ENCODE results near the gene SIAH2. TPM values are rescaled to one million over a fixed set of nuclear protein-coding genes. Genes with fewer than 3 reads are reported as not detected.

SIAH2 gene
- total RNA-seq, 2 experiments from 2014 or later: 67.1 to 68.8 TPM

GRCh38 chr3:150770681-150771080 lies 7.7 kb upstream of the SIAH2 start:
- no peak for DNase-seq
- Mint-ChIP-seq H3K4me3 (no peak overlapping the region), H3K9me3 (no peaks in the 10 kb centered on the region), H3K27me3 (ENCODE audit: low read depth) (no peaks in the 10 kb centered on the region), H3K36me3 (ENCODE audit: low read depth) (no peaks in the 10 kb centered on the region), H3K4me1 (ENCODE audit: low read depth) (peaks cover 22% of the 10 kb centered on the region), H3K27ac (no peak overlapping the region)
- CTCF ChIA-PET: interaction anchor here (10.4 kb wide), 1 partner anchor 16 kb away, joined by 89 read pairs; no protein-coding TSS in a partner anchor
- intact Hi-C loops (cut with micrococcal nuclease): no loop called here

GRCh38 chr3:150766742-150767141 lies 3.8 kb upstream of the SIAH2 start:
- intact Hi-C loops (cut with micrococcal nuclease): loop anchor here (10.0 kb wide), 2 partner anchors 508 to 538 kb away; partner anchors contain the start of gene P2RY14
- Mint-ChIP-seq H3K4me3 (no peak overlapping the region), H3K27me3 (ENCODE audit: low read depth) (no peaks in the 10 kb centered on the region), H3K4me1 (ENCODE audit: low read depth) (peaks cover 35% of the 10 kb centered on the region), H3K9me3 (no peaks in the 10 kb centered on the region), H3K36me3 (ENCODE audit: low read depth) (peaks cover 10% of the 10 kb centered on the region), H3K27ac (peak overlapping the region; percentile 100)
- CTCF ChIA-PET: interaction anchor here (0.5 to 10.4 kb wide), 8 partner anchors 9 to 435 kb away, joined by 3 to 89 read pairs (median 6); no protein-coding TSS in a partner anchor
- DNase-seq: no peak

GRCh38 chr3:150765949-150766720 lies 3.2 kb upstream of the SIAH2 start:
- Mint-ChIP-seq H3K9me3 (no peaks in the 10 kb centered on the region), H3K27ac (peak overlapping the region; percentile 100), H3K4me3 (peak overlapping the region; percentile 50), H3K36me3 (ENCODE audit: low read depth) (peaks cover 16% of the 10 kb centered on the region), H3K27me3 (ENCODE audit: low read depth) (no peaks in the 10 kb centered on the region), H3K4me1 (ENCODE audit: low read depth) (peaks cover 35% of the 10 kb centered on the region)
- CTCF ChIA-PET: interaction anchor here (0.5 to 10.4 kb wide), 7 partner anchors 10 to 98 kb away, joined by 3 to 89 read pairs (median 7); no protein-coding TSS in a partner anchor
- intact Hi-C loops (cut with micrococcal nuclease): loop anchor here (10.0 kb wide), 2 partner anchors 509 to 539 kb away; partner anchors contain the start of gene P2RY14
- DNase-seq: peak; percentile 46

- Mint-ChIP-seq H3K27me3 (ENCODE audit: low read depth) (no peaks in the 10 kb centered on the region), H3K4me1 (ENCODE audit: low read depth) (peaks cover 35% of the 10 kb centered on the region), H3K9me3 (no peaks in the 10 kb centered on the region), H3K27ac (peak overlapping the region; percentile 100), H3K36me3 (ENCODE audit: low read depth) (peaks cover 27% of the 10 kb centered on the region), H3K4me3 (peak overlapping the region; percentile 99)
- intact Hi-C loops (cut with micrococcal nuclease): loop anchor here (5.0 to 10.0 kb wide), 4 partner anchors 510 to 1502 kb away; partner anchors contain the start of genes MBNL1 and P2RY14
- DNase-seq: no peak
- CTCF ChIA-PET: interaction anchor here (0.8 to 10.4 kb wide), 8 partner anchors 14 to 100 kb away, joined by 3 to 89 read pairs (median 8); no protein-coding TSS in a partner anchor
Observed at GRCh38 chr3:150764967-150765366, 2.0 kb upstream of the SIAH2 start.

- no peak for DNase-seq
- H3K36me3 Mint-ChIP-seq (ENCODE audit: low read depth): peaks cover 31% of the 10 kb centered on the region
- H3K4me3 Mint-ChIP-seq: peak overlapping the region; percentile 99
- intact Hi-C loops (cut with micrococcal nuclease): loop anchor here (5.0 to 10.0 kb wide), 4 partner anchors 510 to 1503 kb away; partner anchors contain the start of genes MBNL1 and P2RY14
- peak overlapping the region; percentile 100 for H3K27ac Mint-ChIP-seq
- no peaks in the 10 kb centered on the region for H3K9me3 Mint-ChIP-seq
- H3K4me1 Mint-ChIP-seq (ENCODE audit: low read depth): peaks cover 37% of the 10 kb centered on the region
- no peaks in the 10 kb centered on the region for H3K27me3 Mint-ChIP-seq (ENCODE audit: low read depth)
- CTCF ChIA-PET: interaction anchor here (0.8 to 10.4 kb wide), 10 partner anchors 9 to 100 kb away, joined by 3 to 89 read pairs (median 5); no protein-coding TSS in a partner anchor
Observed at GRCh38 chr3:150764566-150764965, 1.6 kb upstream of the SIAH2 start.

- no peaks in the 10 kb centered on the region for H3K27me3 Mint-ChIP-seq (ENCODE audit: low read depth)
- H3K4me1 Mint-ChIP-seq (ENCODE audit: low read depth): peaks cover 43% of the 10 kb centered on the region
- peaks cover 37% of the 10 kb centered on the region for H3K36me3 Mint-ChIP-seq (ENCODE audit: low read depth)
- CTCF ChIA-PET: interaction anchor here (0.7 to 10.4 kb wide), 15 partner anchors 10 to 462 kb away, joined by 3 to 89 read pairs (median 3); partner anchors contain the start of gene ERICH6
- intact Hi-C loops (cut with micrococcal nuclease): loop anchor here (1.0 to 10.0 kb wide), 10 partner anchors 43 to 1503 kb away; partner anchors contain the start of genes EIF2A, ERICH6, MBNL1 and P2RY14
- H3K27ac Mint-ChIP-seq: peak overlapping the region; percentile 100
- H3K4me3 Mint-ChIP-seq: peak overlapping the region; percentile 99
- DNase-seq: peak; percentile 58
- H3K9me3 Mint-ChIP-seq: no peaks in the 10 kb centered on the region
Observed at GRCh38 chr3:150763841-150764483, 993 bp upstream of the SIAH2 start.

GRCh38 chr3:150762662-150763121 lies 277 bp downstream of the SIAH2 start:
- H3K9me3 Mint-ChIP-seq: no peaks in the 10 kb centered on the region
- no peaks in the 10 kb centered on the region for H3K27me3 Mint-ChIP-seq (ENCODE audit: low read depth)
- DNase-seq: no peak
- CTCF ChIA-PET: interaction anchor here (0.6 to 10.4 kb wide), 6 partner anchors 24 to 326 kb away, joined by 3 to 89 read pairs (median 7); no protein-coding TSS in a partner anchor
- intact Hi-C loops (cut with micrococcal nuclease): loop anchor here (1.0 to 10.0 kb wide), 10 partner anchors 41 to 1505 kb away; partner anchors contain the start of genes EIF2A, ERICH6, MBNL1 and P2RY14
- peak overlapping the region; percentile 99 for H3K4me3 Mint-ChIP-seq
- peaks cover 50% of the 10 kb centered on the region for H3K4me1 Mint-ChIP-seq (ENCODE audit: low read depth)
- peak overlapping the region; percentile 99 for H3K27ac Mint-ChIP-seq
- peaks cover 46% of the 10 kb centered on the region for H3K36me3 Mint-ChIP-seq (ENCODE audit: low read depth)

GRCh38 chr3:150761831-150762661 lies 923 bp downstream of the SIAH2 start:
- intact Hi-C loops (cut with micrococcal nuclease): loop anchor here (5.0 to 10.0 kb wide), 4 partner anchors 513 to 1505 kb away; partner anchors contain the start of genes MBNL1 and P2RY14
- Mint-ChIP-seq H3K9me3 (no peaks in the 10 kb centered on the region), H3K27ac (peak overlapping the region; percentile 99), H3K27me3 (ENCODE audit: low read depth) (no peaks in the 10 kb centered on the region), H3K4me3 (peak overlapping the region; percentile 93), H3K4me1 (ENCODE audit: low read depth) (peaks cover 50% of the 10 kb centered on the region), H3K36me3 (ENCODE audit: low read depth) (peaks cover 51% of the 10 kb centered on the region)
- CTCF ChIA-PET: interaction anchor here (0.6 to 10.4 kb wide), 11 partner anchors 15 to 441 kb away, joined by 3 to 89 read pairs (median 3); partner anchors contain the start of gene GPR171
- DNase-seq: peak; percentile 49

- CTCF ChIA-PET: interaction anchor here (0.6 to 10.4 kb wide), 7 partner anchors 14 to 70 kb away, joined by 4 to 89 read pairs (median 8); no protein-coding TSS in a partner anchor
- no peaks in the 10 kb centered on the region for H3K27me3 Mint-ChIP-seq (ENCODE audit: low read depth)
- peak; percentile 78 for DNase-seq
- H3K9me3 Mint-ChIP-seq: no peaks in the 10 kb centered on the region
- intact Hi-C loops (cut with micrococcal nuclease): loop anchor here (1.0 to 10.0 kb wide), 10 partner anchors 9 to 1507 kb away; partner anchors contain the start of genes GPR171, MBNL1 and P2RY14
- peak overlapping the region; percentile 99 for H3K27ac Mint-ChIP-seq
- peaks cover 50% of the 10 kb centered on the region for H3K4me1 Mint-ChIP-seq (ENCODE audit: low read depth)
- peak overlapping the region; percentile 93 for H3K4me3 Mint-ChIP-seq
- peaks cover 65% of the 10 kb centered on the region for H3K36me3 Mint-ChIP-seq (ENCODE audit: low read depth)
Observed at GRCh38 chr3:150760431-150761200, 2.4 kb downstream of the SIAH2 start.

GRCh38 chr3:150759947-150760346 lies 3.0 kb downstream of the SIAH2 start:
- Mint-ChIP-seq H3K27me3 (ENCODE audit: low read depth) (no peaks in the 10 kb centered on the region), H3K4me1 (ENCODE audit: low read depth) (peaks cover 45% of the 10 kb centered on the region), H3K4me3 (peak overlapping the region; percentile 93), H3K36me3 (ENCODE audit: low read depth) (peaks cover 69% of the 10 kb centered on the region), H3K9me3 (no peaks in the 10 kb centered on the region), H3K27ac (peak overlapping the region; percentile 99)
- no peak for DNase-seq
- intact Hi-C loops (cut with micrococcal nuclease): loop anchor here (1.0 to 10.0 kb wide), 10 partner anchors 9 to 1507 kb away; partner anchors contain the start of genes GPR171, MBNL1 and P2RY14
- CTCF ChIA-PET: interaction anchor here (1.1 to 3.9 kb wide), 7 partner anchors 14 to 42 kb away, joined by 3 to 25 read pairs (median 4); no protein-coding TSS in a partner anchor
